Cortex of kidney (tissue), 1 donor: ENCODE results near the gene BTBD2.

Experiments used
- DNase-seq: peaks from one replicate; lab custom pipeline; 2025; lab: John Stamatoyannopoulos, UW

The BTBD2 gene

GRCh38 chr19:2050991-2051772 is 35.7 kb upstream of the BTBD2 start, which contains the start of gene MKNK2:
Gene MKNK2, minus strand, starts transcription at chr19:2051244. Its CDS starts 393 bp downstream, at chr19:2050851.
- DNase-seq = peak; percentile 92

GRCh38 chr19:2050349-2050990 is 35.0 kb upstream of the BTBD2 start:
- DNase-seq = no peak

GRCh38 chr19:2049741-2050348 is 34.3 kb upstream of the BTBD2 start:
- DNase-seq = no peak

GRCh38 chr19:2048959-2049740 is 33.6 kb upstream of the BTBD2 start:
- DNase-seq = no peak

GRCh38 chr19:2048104-2048958 is 32.8 kb upstream of the BTBD2 start:
- no peak for DNase-seq

GRCh38 chr19:2047449-2048103 is 32.1 kb upstream of the BTBD2 start:
- DNase-seq = no peak

GRCh38 chr19:2047076-2047448 is 31.5 kb upstream of the BTBD2 start:
- DNase-seq = no peak

GRCh38 chr19:2046046-2046907 is 30.8 kb upstream of the BTBD2 start:
- DNase-seq = no peak

GRCh38 chr19:2045501-2046045 is 30.1 kb upstream of the BTBD2 start:
- no peak for DNase-seq

- DNase-seq = no peak
These were observed 29.4 kb upstream of the BTBD2 start for GRCh38 chr19:2044709-2045500.

- DNase-seq = no peak
These were observed 28.6 kb upstream of the BTBD2 start for GRCh38 chr19:2043961-2044708.

GRCh38 chr19:2043251-2043641 is 27.7 kb upstream of the BTBD2 start:
- DNase-seq = no peak

- DNase-seq = no peak
These were observed 27.2 kb upstream of the BTBD2 start for GRCh38 chr19:2042485-2043250.

GRCh38 chr19:2041683-2042484 is 26.4 kb upstream of the BTBD2 start:
- peak; percentile 97 for DNase-seq

- DNase-seq = no peak
These were observed 25.8 kb upstream of the BTBD2 start for GRCh38 chr19:2041433-2041682.

- no peak for DNase-seq
These were observed 25.3 kb upstream of the BTBD2 start for GRCh38 chr19:2040647-2041432.
